ENCODE measurements around the gene ZDBF2. TPM values are rescaled to one million over a fixed set of nuclear protein-coding genes. Genes with fewer than 3 reads are reported as not detected.
"Not testable (repeated sequence)": the region's sequence is repeated elsewhere in the genome, so short reads cannot be mapped to it uniquely, and the experiment has no call there.

ZDBF2 gene
- 10 to 100 TPM in 1 of 6 donors, 1 to 10 TPM in 5; 2.2 to 11.7 (median 6.2) TPM for total RNA-seq

DNA sequence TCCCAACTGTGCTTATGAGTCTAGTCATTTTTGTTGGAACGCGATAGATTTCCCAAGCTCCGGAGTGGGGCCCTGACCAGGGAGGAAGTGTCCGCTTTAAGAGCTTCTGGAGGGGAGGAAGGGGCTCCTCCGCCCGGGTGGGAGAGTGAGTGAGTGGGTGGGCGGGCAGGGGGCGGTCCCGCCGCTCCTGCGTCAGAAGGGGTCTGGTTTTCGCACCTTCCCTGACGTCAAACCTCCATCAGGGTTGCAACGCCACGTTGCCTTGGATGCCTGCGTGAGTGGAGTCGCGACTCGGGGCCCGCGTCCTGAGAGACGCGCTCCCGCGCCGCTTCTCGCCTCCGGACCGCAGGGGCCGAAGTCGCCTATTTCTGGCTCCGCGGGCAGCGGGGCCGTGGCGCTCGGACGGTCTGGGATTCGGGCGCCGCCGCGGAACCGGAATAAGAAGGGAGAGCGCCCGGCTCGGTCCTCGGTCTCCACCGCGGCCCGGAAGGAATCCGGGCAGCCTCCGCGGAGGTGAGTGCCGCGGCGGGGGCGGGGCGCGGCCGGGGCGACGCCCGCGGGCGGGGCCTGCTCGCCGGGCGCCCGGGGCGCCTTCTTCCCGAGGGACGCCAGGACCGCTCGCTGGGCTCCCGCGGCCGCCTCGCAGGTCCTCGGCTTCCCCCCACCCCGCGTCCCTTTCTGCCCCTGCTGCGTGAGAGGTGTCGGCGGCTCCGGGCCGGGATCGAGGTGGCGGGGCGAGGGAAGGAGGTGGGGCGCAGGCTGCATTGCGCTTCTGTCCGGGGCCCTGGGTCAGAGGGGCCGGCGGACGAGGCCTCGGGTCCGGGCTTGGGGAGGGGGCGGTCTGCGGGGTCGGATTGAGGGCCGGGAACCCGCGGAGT, at the start of gene ZDBF2:
Gene ZDBF2, plus strand, starts transcription at position 230 of the 878 bp plus-strand sequence. CDS start 7,187 bp downstream, outside the sequence.
- TF ChIP-seq CTCF (IDR thresholded peaks at IDR 0.05) (no peak), POLR2A (IDR thresholded peaks at IDR 0.05) (peak in 2 of 4 donors; percentile 30 to 50)
- Histone ChIP-seq H3K36me3 (no peaks in the 10 kb centered on the region), H3K9me3 (no peaks in the 10 kb centered on the region), H3K4me1 (peaks cover 7 to 17% (median 14%) of the 10 kb centered on the region in 4 donors), H3K4me3 (peak within 1 kb of the TSS; percentile 63 to 74 (median 72)), H3K27me3 (peaks cover 0 to 22% (median 6%) of the 10 kb centered on the region in 4 donors), H3K27ac (peak within 1 kb of the TSS; percentile 50 to 82 (median 68))
- DNase-seq, result peak; percentile 31 to 91
- peak; percentile 73 to 91 for ATAC-seq (ENCODE audit: low FRiP score in 2 of 2)
- WGBS, 2 donors, result 2 to 3% methylated on average over 27 to 60 of the region's 104 CpGs

DNA sequence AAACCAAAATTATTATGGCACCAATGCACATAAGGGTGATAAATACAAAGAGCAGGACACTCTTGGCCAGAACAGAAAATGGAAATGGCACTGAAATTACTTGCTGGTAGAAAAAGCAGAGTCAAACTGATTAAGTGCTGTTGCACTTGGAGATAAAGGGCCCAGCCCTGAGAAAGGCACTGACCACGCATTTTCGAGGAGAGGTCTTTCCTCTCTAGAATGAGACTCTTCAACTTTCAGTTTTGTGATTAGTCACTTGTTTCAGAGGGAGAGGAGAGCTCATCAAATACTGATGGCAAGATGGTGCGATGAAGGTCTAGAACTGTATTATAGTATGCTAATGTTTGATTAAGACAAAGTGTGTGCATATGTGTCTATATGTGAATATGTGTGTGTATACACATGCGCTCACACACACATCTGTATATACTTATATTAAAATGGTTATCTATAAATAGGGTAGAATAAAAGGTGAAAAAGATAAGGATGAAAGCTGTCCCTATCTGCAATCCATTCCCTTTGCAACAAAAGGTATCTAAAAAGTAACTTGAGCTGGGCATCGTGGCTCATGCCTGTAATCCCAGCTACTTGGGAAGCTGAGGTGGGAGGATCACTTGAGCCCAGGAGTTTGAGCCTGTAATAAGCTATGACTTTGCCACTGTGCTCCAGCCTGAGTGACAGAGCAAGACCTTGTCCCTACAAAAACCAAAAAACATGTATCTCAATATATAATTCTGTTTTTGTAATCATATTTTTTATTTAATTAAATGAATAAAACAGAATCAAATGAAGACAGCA, 48.8 kb upstream of the ZDBF2 start:
- TF ChIP-seq POLR2A (IDR thresholded peaks at IDR 0.05) (no peak), CTCF (IDR thresholded peaks at IDR 0.05) (no peak), POLR2AphosphoS5 (IDR thresholded peaks at IDR 0.05) (no peak), EP300 (IDR thresholded peaks at IDR 0.05) (no peak)
- Histone ChIP-seq H3K4me1 (no peaks in the 10 kb centered on the region), H3K4me3 (no peak overlapping the region), H3K36me3 (no peaks in the 10 kb centered on the region), H3K27me3 (no peaks in the 10 kb centered on the region), H3K27ac (no peak overlapping the region), H3K9me3 (no peaks in the 10 kb centered on the region)
- WGBS, 2 donors, result 54 to 64% methylated on average over 5 of the region's 5 CpGs
- DNase-seq, result no peak
- ATAC-seq (ENCODE audit: low FRiP score in 2 of 2), result no peak

GRCh38 chr2:206228636-206229035, 45.8 kb upstream of the ZDBF2 start:
- H3K36me3 ChIP-seq; DNase-seq; H3K27me3 ChIP-seq; H3K9me3 ChIP-seq; ATAC-seq (ENCODE audit: low FRiP score in 2 of 2); H3K4me1 ChIP-seq; H3K4me3 ChIP-seq; H3K27ac ChIP-seq: not testable (repeated sequence)
- WGBS, 2 donors, result 82 to 92% methylated on average over 9 of the region's 9 CpGs

GRCh38 chr2:206229642-206230041, 44.8 kb upstream of the ZDBF2 start:
- no peaks in the 10 kb centered on the region for H3K9me3 ChIP-seq
- no peak for DNase-seq
- no peaks in the 10 kb centered on the region for H3K36me3 ChIP-seq
- no peaks in the 10 kb centered on the region for H3K27me3 ChIP-seq
- no peak overlapping the region for H3K27ac ChIP-seq
- H3K4me1 ChIP-seq, result no peaks in the 10 kb centered on the region
- TF ChIP-seq POLR2A (IDR thresholded peaks at IDR 0.05) (no peak), EP300 (IDR thresholded peaks at IDR 0.05) (no peak), CTCF (IDR thresholded peaks at IDR 0.05) (no peak), POLR2AphosphoS5 (IDR thresholded peaks at IDR 0.05) (no peak)
- no peak overlapping the region for H3K4me3 ChIP-seq
- no peak for ATAC-seq (ENCODE audit: low FRiP score in 2 of 2)

- peak in 1 of 2 donors; percentile 52 for ATAC-seq (ENCODE audit: low FRiP score in 2 of 2)
- Histone ChIP-seq H3K4me1 (no peaks in the 10 kb centered on the region), H3K4me3 (no peak overlapping the region), H3K27ac (no peak overlapping the region), H3K27me3 (no peaks in the 10 kb centered on the region), H3K9me3 (no peaks in the 10 kb centered on the region), H3K36me3 (no peaks in the 10 kb centered on the region)
- TF ChIP-seq CTCF (IDR thresholded peaks at IDR 0.05) (no peak), EP300 (IDR thresholded peaks at IDR 0.05) (no peak), POLR2AphosphoS5 (IDR thresholded peaks at IDR 0.05) (no peak), POLR2A (IDR thresholded peaks at IDR 0.05) (no peak)
- no peak for DNase-seq
- WGBS, 2 donors, result 49 to 50% methylated on average over 2 of the region's 2 CpGs
These were observed 44.3 kb upstream of the ZDBF2 start for GRCh38 chr2:206230060-206230762.

Data from upper lobe of left lung (tissue), 6 donors.